ENCODE data around the gene RHOD. TPM values are rescaled to one million over a fixed set of nuclear protein-coding genes. Genes with fewer than 3 reads are reported as not detected.

Gene RHOD
- polyA plus RNA-seq, 1 experiment: 42.8 TPM

GRCh38 chr11:67014343-67014742 lies 42.3 kb upstream of the RHOD start:
- TF ChIP-seq CTCF (IDR thresholded peaks at IDR 0.05; ENCODE audit: insufficient read depth, low read depth, low read length): no peak
- CTCF ChIA-PET: interaction anchor here (1.1 kb wide), 1 partner anchor 11 kb away, joined by 4 read pairs; no protein-coding TSS in a partner anchor
- H3K36me3 ChIP-seq (ENCODE audit: control insufficient read depth, insufficient read depth, low read length): no peaks in the 10 kb centered on the region
- H3K4me3 ChIP-seq (ENCODE audit: low read depth, low read length): no peak overlapping the region
- POLR2A ChIA-PET: no interaction called here
- no peak for DNase-seq (ENCODE audit: low read depth)
- no peaks in the 10 kb centered on the region; the same call in 1 of the 2 replicates for H3K27me3 ChIP-seq (ENCODE audit: control insufficient read depth, insufficient read depth, low read length)

- Histone ChIP-seq H3K27me3 (ENCODE audit: control insufficient read depth, insufficient read depth, low read length) (no peaks in the 10 kb centered on the region; the same call in 1 of the 2 replicates), H3K4me3 (ENCODE audit: low read depth, low read length) (no peak overlapping the region), H3K36me3 (ENCODE audit: control insufficient read depth, insufficient read depth, low read length) (no peaks in the 10 kb centered on the region)
- DNase-seq (ENCODE audit: low read depth): no peak
- CTCF ChIA-PET: interaction anchor here (1.1 kb wide), 1 partner anchor 11 kb away, joined by 4 read pairs; no protein-coding TSS in a partner anchor
- TF ChIP-seq CTCF (IDR thresholded peaks at IDR 0.05; ENCODE audit: insufficient read depth, low read depth, low read length): no peak
- POLR2A ChIA-PET: no interaction called here
Observed at GRCh38 chr11:67015048-67015447, 41.6 kb upstream of the RHOD start.

GRCh38 chr11:67016550-67016949 lies 40.1 kb upstream of the RHOD start:
- TF ChIP-seq CTCF (IDR thresholded peaks at IDR 0.05; ENCODE audit: insufficient read depth, low read depth, low read length): no peak
- DNase-seq (ENCODE audit: low read depth): no peak
- Histone ChIP-seq H3K27me3 (ENCODE audit: control insufficient read depth, insufficient read depth, low read length) (no peaks in the 10 kb centered on the region; the same call in 1 of the 2 replicates), H3K4me3 (ENCODE audit: low read depth, low read length) (no peak overlapping the region), H3K36me3 (ENCODE audit: control insufficient read depth, insufficient read depth, low read length) (no peaks in the 10 kb centered on the region)
- POLR2A ChIA-PET: interaction anchor here (0.7 kb wide), 1 partner anchor 330 kb away, joined by 3 read pairs; no protein-coding TSS in a partner anchor
- CTCF ChIA-PET: interaction anchor here (0.9 kb wide), 1 partner anchor 134 kb away, joined by 3 read pairs; no protein-coding TSS in a partner anchor

GRCh38 chr11:67020949-67021348 lies 35.7 kb upstream of the RHOD start:
- ChIA-PET POLR2A (no interaction called here), CTCF (interaction anchor here (0.9 to 2.7 kb wide), 6 partner anchors 9 to 177 kb away, joined by 3 to 9 read pairs (median 6); no protein-coding TSS in a partner anchor)
- Histone ChIP-seq H3K36me3 (ENCODE audit: control insufficient read depth, insufficient read depth, low read length) (no peaks in the 10 kb centered on the region), H3K27me3 (ENCODE audit: control insufficient read depth, insufficient read depth, low read length) (peaks cover 13% of the 10 kb centered on the region), H3K4me3 (ENCODE audit: low read depth, low read length) (no peak overlapping the region)
- TF ChIP-seq CTCF (IDR thresholded peaks at IDR 0.05; ENCODE audit: insufficient read depth, low read depth, low read length): no peak
- DNase-seq (ENCODE audit: low read depth): no peak

- H3K27me3 ChIP-seq (ENCODE audit: control insufficient read depth, insufficient read depth, low read length): peaks cover 13% of the 10 kb centered on the region
- CTCF ChIA-PET: interaction anchor here (0.6 to 2.7 kb wide), 7 partner anchors 10 to 52 kb away, joined by 3 to 9 read pairs (median 3); partner anchors contain the start of gene C11orf86
- H3K36me3 ChIP-seq (ENCODE audit: control insufficient read depth, insufficient read depth, low read length): no peaks in the 10 kb centered on the region
- TF ChIP-seq CTCF (IDR thresholded peaks at IDR 0.05; ENCODE audit: insufficient read depth, low read depth, low read length): no peak
- H3K4me3 ChIP-seq (ENCODE audit: low read depth, low read length): no peak overlapping the region; the same call in 1 of the 2 replicates
- DNase-seq (ENCODE audit: low read depth): no peak
- POLR2A ChIA-PET: interaction anchor here (0.6 kb wide), 1 partner anchor 17 kb away, joined by 7 read pairs; no protein-coding TSS in a partner anchor
Observed at GRCh38 chr11:67022341-67022933, 34.2 kb upstream of the RHOD start.

Measured in BJ (cell line).